HepG2 (cell line): ENCODE results near the gene RNPS1. TPM values are rescaled to one million over a fixed set of nuclear protein-coding genes. Genes with fewer than 3 reads are reported as not detected.

Source experiments
- BCL6 ChIP-seq: IDR thresholded peaks from 2 replicates; pipeline ENCODE4 v1.6.1; 2016; ENCODE audit warnings: missing genetic modification reagents, missing compliant biosample characterization
- HNF1A ChIP-seq, 2 experiments: sonication (generic) in 1 of 2; formaldehyde crosslinking in 1 of 2; IDR thresholded peaks; 2 replicates each; pipeline versions ENCODE4 v1.4.0 to v1.6.1; 2016 to 2020; ENCODE audit warnings: borderline replicate concordance in 1 of 2, low read depth in 1 of 2, mild to moderate bottlenecking in 1 of 2, missing genetic modification reagents in 1 of 2
- ISL2 ChIP-seq: sonication (generic); formaldehyde crosslinking; IDR thresholded peaks from 2 replicates; pipeline ENCODE4 v1.5.0; 2020; ENCODE audit warnings: missing genetic modification reagents
- RBAK ChIP-seq: sonication (generic); formaldehyde crosslinking; IDR thresholded peaks from 2 replicates; pipeline ENCODE4 v1.5.1; 2020; ENCODE audit warnings: mild to moderate bottlenecking, missing genetic modification reagents
- SP1 ChIP-seq, 2 experiments: fragments of 450-650 bp in 1 of 2; sonication (generic) in 1 of 2; formaldehyde crosslinking in 1 of 2; IDR thresholded peaks; 2 replicates each; pipeline versions ENCODE4 v1.4.0 to v1.6.1; 2016 to 2020; ENCODE audit warnings: missing genetic modification reagents in 1 of 2
- THAP7 ChIP-seq: sonication (generic); formaldehyde crosslinking; IDR thresholded peaks from 2 replicates; pipeline ENCODE4 v1.8.1; 2023; ENCODE audit warnings: mild to moderate bottlenecking, missing genetic modification reagents
- TRAFD1 ChIP-seq: sonication (generic); formaldehyde crosslinking; IDR thresholded peaks from 2 replicates; pipeline ENCODE4 v1.5.1; 2020; ENCODE audit warnings: missing genetic modification reagents, mild to moderate bottlenecking, borderline replicate concordance
- ZFP36 ChIP-seq: fragments of 150-350 bp; IDR thresholded peaks from 2 replicates; pipeline ENCODE4 v1.6.1; 2018; ENCODE audit warnings: borderline replicate concordance, low read length, low read depth; ENCODE audit not compliant: partially characterized antibody
- ZNF124 ChIP-seq: sonication (generic); formaldehyde crosslinking; IDR thresholded peaks from 2 replicates; pipeline ENCODE4 v1.4.0; 2020; ENCODE audit warnings: missing genetic modification reagents
- ZNF280D ChIP-seq: sonication (generic); formaldehyde crosslinking; IDR thresholded peaks from 2 replicates; pipeline ENCODE4 v1.5.1; 2020; ENCODE audit warnings: mild to moderate bottlenecking, missing genetic modification reagents
- ZNF281 ChIP-seq: sonication (generic); formaldehyde crosslinking; IDR thresholded peaks from 2 replicates; pipeline ENCODE4 v1.4.0; 2020; ENCODE audit warnings: missing genetic modification reagents, borderline replicate concordance
- ZNF639 ChIP-seq: conservative IDR thresholded peaks from 2 replicates; pipeline ENCODE4 v1.6.1; 2018; ENCODE audit warnings: missing genetic modification reagents
- polyA plus RNA-seq, 8 experiments: library from polyadenylated mRNA; depleted of rRNA in 3 of 8; stranded (reverse) in 7 of 8; unstranded in 1 of 8; fragments of >200 nt; fragmentation: Illumina TruSeq in 4 of 8; extraction: Trizol in 4 of 8; gene quantifications; 2 replicates each; pipeline versions ENCODE4 v1.2.1 to v1.2.3, GENCODE V29; 2011 to 2016; ENCODE audit warnings: low read depth in 4 of 8, missing spikeins in 1 of 8, mixed read lengths in 1 of 8; ENCODE audit not compliant: insufficient read depth in 1 of 8
- total RNA-seq, 5 experiments: library from RNA; depleted of rRNA; stranded (reverse); fragments of >200 nt; fragmentation: Illumina TruSeq; extraction: Trizol; gene quantifications; 2 replicates each; pipeline ENCODE4 v1.2.3, GENCODE V29; 2016; ENCODE audit warnings: low read depth in 1 of 5

Gene RNPS1
- total and polyA plus RNA-seq, 2 of the 13 experiments (the other 11 are each of a cell fraction or from before 2014, with no cell fraction given), result 126 to 133 TPM

GRCh38 chr16:2251296-2252111, 16.4 kb downstream of the RNPS1 start, which contains the start of gene ECI1 (continued):
- TF ChIP-seq HNF1A (IDR thresholded peaks at IDR 0.05; ENCODE audit: low read depth), result no peak
- TF ChIP-seq HNF1A (CRISPR knock-in tag; IDR thresholded peaks at IDR 0.05; ENCODE audit: borderline replicate concordance), result peak; percentile 81; the same call in 1 of the 2 replicates
- peak; percentile 49; the same call in 1 of the 2 replicates for TF ChIP-seq ISL2 (CRISPR knock-in tag)
- no peak; the same call in 1 of the 2 replicates for TF ChIP-seq ZNF281 (CRISPR knock-in tag)
- TF ChIP-seq ZNF639 (CRISPR knock-in tag), result no peak
- TF ChIP-seq BCL6 (CRISPR knock-in tag), result peak; percentile 67
- TF ChIP-seq TRAFD1 (CRISPR knock-in tag), result no peak
- peak; percentile 28 for TF ChIP-seq ZNF124 (CRISPR knock-in tag)
- TF ChIP-seq ZNF280D (CRISPR knock-in tag), result no peak; the same call in 1 of the 2 replicates
- peak; percentile 74; the same call in 1 of the 2 replicates for TF ChIP-seq THAP7 (CRISPR knock-in tag)
- TF ChIP-seq RBAK (CRISPR knock-in tag), result no peak
- no peak for TF ChIP-seq ZFP36
- no peak for TF ChIP-seq SP1 (IDR thresholded peaks at IDR 0.05)
- TF ChIP-seq SP1 (CRISPR knock-in tag; IDR thresholded peaks at IDR 0.05), result peak; percentile 86
